TTC549 (cell line): ENCODE results near the gene RDM1.

Source experiments
- FAIRE-seq: peaks from 2 replicates; lab custom pipeline; 2012; peaks lifted over from hg19 to GRCh38; lab: Jason Lieb, UNC

Gene RDM1

GRCh38 chr17:35932586-35932985 lies 2.0 kb upstream of the RDM1 start:
- FAIRE-seq: no peak

DNA sequence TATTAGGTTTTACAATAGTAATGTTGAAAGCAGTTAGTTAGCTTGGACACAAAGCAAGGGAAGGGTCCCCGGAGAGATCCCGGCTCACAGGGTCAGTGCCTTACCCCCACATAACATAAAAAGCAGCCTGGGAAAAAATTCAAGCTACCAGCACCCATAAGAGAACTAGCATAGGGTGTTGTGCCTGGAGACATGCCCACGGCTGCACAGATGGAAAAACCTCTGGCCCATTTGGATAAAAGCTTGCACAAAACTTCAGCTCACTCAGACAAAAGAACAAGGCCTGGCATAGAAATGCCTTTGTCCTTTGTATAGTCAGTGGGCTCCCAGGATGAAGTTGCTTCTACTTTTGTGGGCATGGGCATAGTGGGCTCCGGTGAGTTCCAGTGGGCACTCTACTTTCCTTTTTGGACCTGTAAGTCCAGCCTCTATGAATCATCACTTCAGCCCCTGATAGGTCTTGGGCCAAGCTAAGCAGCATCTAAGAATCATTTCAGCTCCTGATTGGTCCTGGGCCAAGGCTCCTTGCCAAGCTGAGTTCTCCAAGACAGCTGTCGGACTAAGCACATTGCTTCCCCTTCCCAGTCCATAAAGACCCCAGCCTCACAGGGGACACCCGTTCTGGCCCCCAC lies 1.3 kb upstream of the RDM1 start:
- FAIRE-seq: no peak

DNA sequence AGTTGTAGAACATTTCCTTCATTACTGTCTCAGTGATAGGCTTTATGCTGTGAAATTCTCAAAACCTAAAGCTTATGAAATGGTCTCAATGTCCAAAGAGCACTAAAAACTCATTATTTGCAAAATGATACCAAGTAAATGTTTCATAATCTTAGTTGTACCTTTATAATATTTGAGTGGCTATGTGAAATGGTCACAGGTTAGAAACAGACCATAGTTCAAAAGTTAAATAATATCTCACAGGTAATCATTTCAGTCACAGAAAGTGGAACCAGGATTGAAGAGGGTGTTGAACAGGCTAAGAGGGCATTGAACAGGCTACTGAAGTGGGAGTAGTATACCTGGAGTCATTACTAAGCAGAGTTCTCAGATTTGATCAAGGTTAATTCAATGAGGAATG lies 2.9 kb downstream of the RDM1 start:
- FAIRE-seq: no peak

DNA sequence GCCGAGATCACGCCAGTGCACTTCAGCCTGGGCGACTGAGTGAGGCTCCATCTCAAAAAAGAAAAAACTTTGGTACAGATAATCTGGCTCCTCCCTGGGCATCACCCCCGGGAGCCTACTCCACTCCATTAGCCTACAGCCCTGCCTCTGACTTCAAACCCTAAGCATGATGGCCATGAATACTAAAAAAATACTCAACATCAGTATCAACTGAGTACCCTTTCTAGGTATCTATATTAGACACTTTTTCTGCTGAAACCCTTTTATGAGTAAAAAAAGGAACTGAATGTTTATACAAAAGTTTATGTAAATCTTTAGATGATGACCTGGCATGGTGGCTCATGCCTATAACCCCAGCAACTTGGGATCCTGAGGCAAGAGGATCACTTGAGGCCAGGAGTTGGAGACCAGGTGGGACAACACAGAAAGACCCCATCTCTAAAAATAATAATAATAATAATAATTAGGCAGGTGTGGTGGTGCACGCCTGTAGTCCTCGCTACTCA lies 6.9 kb downstream of the RDM1 start:
- no peak for FAIRE-seq

GRCh38 chr17:35920229-35920628 lies 10.3 kb downstream of the RDM1 start:
- FAIRE-seq: no peak

DNA sequence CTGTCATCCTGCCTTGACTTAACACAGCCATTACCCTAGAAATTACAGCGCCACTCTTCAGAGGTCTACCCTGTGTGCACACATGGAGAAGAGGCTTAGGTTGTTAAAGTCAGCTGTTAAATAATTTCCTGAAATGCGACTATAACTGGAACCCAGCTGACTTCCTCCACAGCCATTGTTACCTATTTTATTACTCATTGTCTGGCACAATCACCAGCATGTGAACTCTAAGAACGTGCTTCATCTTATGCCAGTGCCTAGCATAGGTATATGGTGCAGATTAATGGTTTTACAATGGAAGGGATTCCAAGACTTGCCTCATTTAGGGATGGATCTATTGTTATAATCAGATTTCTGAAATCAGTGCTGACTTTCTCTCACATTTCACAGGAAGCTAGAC lies 11.9 kb downstream of the RDM1 start:
- no peak for FAIRE-seq

- no peak for FAIRE-seq
Observed at GRCh38 chr17:35917519-35918213, 12.9 kb downstream of the RDM1 start.

GRCh38 chr17:35915153-35915964 lies 15.2 kb downstream of the RDM1 start:
- no peak for FAIRE-seq

- no peak for FAIRE-seq
Observed at GRCh38 chr17:35914354-35914753, 16.2 kb downstream of the RDM1 start.

DNA sequence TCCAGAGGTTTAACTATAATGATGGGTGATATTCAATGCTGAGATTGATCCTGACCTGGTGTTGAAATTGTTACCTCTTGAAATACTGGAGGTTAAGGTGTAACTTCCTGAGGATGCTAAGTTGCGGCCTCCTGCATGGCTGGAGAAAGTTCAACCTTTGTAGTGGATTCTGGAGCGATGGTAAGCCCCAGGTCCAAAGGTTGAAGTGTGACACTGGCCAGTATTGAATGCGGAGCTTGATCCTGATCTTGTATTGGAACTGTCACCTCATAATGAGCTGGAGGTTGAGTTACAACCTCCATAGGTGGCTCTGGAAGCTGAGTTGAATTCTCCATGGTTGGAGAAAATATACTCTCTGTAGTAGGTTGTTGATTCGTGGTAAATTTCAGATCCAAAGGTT lies 17.0 kb downstream of the RDM1 start:
- no peak for FAIRE-seq

DNA sequence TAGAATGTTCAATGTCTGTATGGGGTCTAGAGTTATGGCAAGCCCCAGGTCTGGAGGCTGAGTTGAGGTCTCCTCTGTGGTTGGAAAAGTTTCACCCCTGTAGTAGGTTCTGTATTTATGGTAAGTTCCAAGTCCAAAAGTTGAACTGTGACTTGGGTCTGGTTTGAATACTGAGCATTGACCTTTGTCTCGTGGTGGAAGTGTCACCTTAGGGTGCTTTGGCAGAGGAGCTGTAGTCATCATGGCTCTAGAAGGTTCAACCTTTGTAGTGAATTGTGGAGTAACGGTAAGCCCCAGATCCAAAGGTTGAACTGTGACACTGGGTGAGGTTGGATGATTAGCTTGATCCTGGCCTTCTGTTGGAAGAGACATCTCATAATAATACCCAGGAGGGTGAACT lies 17.6 kb downstream of the RDM1 start:
- no peak for FAIRE-seq

- no peak for FAIRE-seq
Observed at GRCh38 chr17:35912339-35912912, 18.1 kb downstream of the RDM1 start.

- no peak for FAIRE-seq
Observed at GRCh38 chr17:35909408-35909807, 21.2 kb downstream of the RDM1 start.

GRCh38 chr17:35907691-35908090 lies 22.9 kb downstream of the RDM1 start:
- FAIRE-seq: no peak

GRCh38 chr17:35906926-35907637 lies 23.5 kb downstream of the RDM1 start:
- FAIRE-seq: no peak

GRCh38 chr17:35906191-35906925 lies 24.2 kb downstream of the RDM1 start:
- no peak for FAIRE-seq

- FAIRE-seq: no peak
Observed at GRCh38 chr17:35903451-35903850, 27.1 kb downstream of the RDM1 start.

- FAIRE-seq: no peak
Observed at GRCh38 chr17:35901631-35902175, 28.9 kb downstream of the RDM1 start.

DNA sequence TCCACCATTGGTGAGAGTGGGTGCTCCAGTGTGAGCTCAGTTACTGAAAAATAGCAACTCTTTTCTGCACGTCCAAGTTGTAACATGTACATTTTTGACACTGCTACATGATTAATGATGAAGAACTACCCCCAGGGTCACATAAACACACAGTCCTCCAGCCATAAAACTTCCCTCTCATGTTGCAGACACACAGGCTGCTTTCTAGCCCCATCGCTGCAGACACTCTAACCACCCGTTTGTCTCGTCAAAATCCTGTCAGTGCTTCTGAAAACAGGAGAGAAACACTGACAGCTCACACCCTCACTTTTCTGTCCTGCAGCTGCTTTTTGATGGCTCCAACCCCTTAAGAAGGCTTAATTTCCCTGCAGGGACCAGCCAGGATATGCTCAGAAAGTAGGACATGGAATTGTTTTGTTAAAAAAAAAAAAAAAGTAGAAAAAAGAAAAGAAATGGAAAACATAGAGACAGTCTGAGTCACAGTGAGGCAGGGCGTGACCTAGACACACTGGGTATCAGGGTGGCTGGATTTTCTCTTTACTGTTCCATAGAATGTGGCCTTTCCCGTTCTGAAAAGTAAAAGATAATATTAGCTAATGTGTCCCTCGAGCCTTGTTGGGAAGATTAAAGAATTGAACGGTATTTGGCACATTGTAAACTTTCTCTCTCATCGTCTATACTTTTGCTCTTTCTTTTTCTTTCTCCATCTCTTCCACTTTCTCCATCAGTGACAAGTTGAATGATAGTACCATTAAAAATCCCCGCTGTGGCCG lies 29.7 kb downstream of the RDM1 start:
- FAIRE-seq: no peak

DNA sequence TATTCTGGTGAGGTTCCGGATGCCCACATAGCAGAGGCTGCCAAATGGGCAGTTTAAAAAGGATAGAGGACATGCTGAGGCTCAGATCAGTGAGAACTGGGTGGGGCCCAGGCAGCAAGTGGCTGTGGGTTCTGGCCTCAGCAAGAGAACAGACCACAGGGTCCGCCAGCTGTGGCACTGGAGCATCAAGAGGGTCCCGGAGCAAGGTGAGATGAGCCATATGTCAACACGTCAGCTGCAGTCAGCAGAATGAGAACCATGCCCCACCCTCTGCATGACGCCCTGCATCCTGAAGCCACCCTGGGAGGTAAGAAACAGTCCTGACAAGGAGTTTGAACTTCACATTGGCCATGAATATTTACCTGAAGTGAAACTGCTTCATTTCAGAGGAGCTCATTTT lies 30.3 kb downstream of the RDM1 start:
- FAIRE-seq: no peak
